SU-DHL-6 (cell line): ENCODE results near the gene CPNE4.

Source experiments
- H2AFZ ChIP-seq: fragments of 200-600 bp; sonication (generic); 2 replicates; pipeline ENCODE4 v1.6.1; 2014; ENCODE audit warnings: low read depth, mild to moderate bottlenecking, moderate library complexity, mixed read lengths, antibody characterized with exemption, low read length; ENCODE audit not compliant: severe bottlenecking
- H3F3A ChIP-seq: fragments of 200-600 bp; shearing (Covaris generic); 2 replicates; pipeline ENCODE4 v1.6.0; 2016; ENCODE audit warnings: antibody characterized with exemption, mild to moderate bottlenecking; ENCODE audit not compliant: insufficient read depth
- H3K27ac ChIP-seq: fragments of 200-600 bp; sonication (generic); 2 replicates; pipeline ENCODE4 v1.5.1; 2016; ENCODE audit warnings: low read depth, mild to moderate bottlenecking, low read length, moderate library complexity, mixed read lengths
- H3K27me3 ChIP-seq: fragments of 200-600 bp; sonication (generic), shearing (Covaris generic); 2 replicates; pipeline ENCODE4 v1.6.0; 2014; ENCODE audit warnings: mild to moderate bottlenecking, low read length
- H3K36me3 ChIP-seq: fragments of 200-600 bp; sonication (generic); 2 replicates; pipeline ENCODE4 v1.6.1; 2014; ENCODE audit warnings: mild to moderate bottlenecking, low read length, mixed read lengths
- H3K4me2 ChIP-seq: fragments of 300-600, 200-600 bp; shearing (Covaris generic), sonication (generic); 2 replicates; pipeline ENCODE4 v1.6.0; 2014; ENCODE audit warnings: low read length, low read depth, mild to moderate bottlenecking; ENCODE audit not compliant: poor library complexity, severe bottlenecking
- H3K4me3 ChIP-seq: fragments of 200-600 bp; sonication (generic); 2 replicates; pipeline ENCODE4 v1.5.1; 2014; ENCODE audit warnings: antibody characterized with exemption, low read length, mild to moderate bottlenecking, mixed read lengths; ENCODE audit not compliant: insufficient read depth, poor library complexity, severe bottlenecking
- H3K79me2 ChIP-seq: fragments of 200-600 bp; sonication (generic); 2 replicates; pipeline ENCODE4 v1.6.1; 2014; ENCODE audit warnings: mild to moderate bottlenecking, low read length, moderate library complexity; ENCODE audit not compliant: insufficient read depth
- H3K9ac ChIP-seq: fragments of 200-600 bp; sonication (generic); 2 replicates; pipeline ENCODE4 v1.7.0; 2014; ENCODE audit warnings: mild to moderate bottlenecking, low read length
- H3K9me2 ChIP-seq: fragments of 200-600 bp; sonication (generic); replicated peaks from 2 replicates; pipeline ENCODE4 v1.6.1; 2014; ENCODE audit warnings: low read length; ENCODE audit not compliant: insufficient read depth
- H3K9me3 ChIP-seq: fragments of 200-600 bp; sonication (generic); 2 replicates; pipeline ENCODE4 v1.6.1; 2014; ENCODE audit warnings: low read length, mixed read lengths; ENCODE audit not compliant: insufficient read depth
- H4K20me1 ChIP-seq: fragments of 200-600 bp; sonication (generic); 2 replicates; pipeline ENCODE4 v1.6.1; 2014; ENCODE audit warnings: low read depth, mild to moderate bottlenecking, antibody characterized with exemption, low read length, moderate library complexity, mixed read lengths
- EZH2phosphoT487 ChIP-seq: fragments of 200-600 bp; sonication (generic), shearing (Covaris generic); conservative IDR thresholded peaks from 2 replicates; pipeline ENCODE4 v1.6.1; 2018; ENCODE audit warnings: mild to moderate bottlenecking, antibody characterized with exemption, low read length, moderate library complexity, mixed read lengths
- TF ChIP-seq, protein P1 (sequence below): fragments of 200-600 bp; sonication (generic); IDR thresholded peaks from one replicate; pipeline ENCODE4 v1.5.1; 2017; ENCODE audit warnings: antibody characterized with exemption, mild to moderate bottlenecking, low read length, moderate library complexity; ENCODE audit not compliant: insufficient read depth, poor library complexity, severe bottlenecking

Gene CPNE4

GRCh38 chr3:131917006-131917405, 117.8 kb downstream of the CPNE4 start:
- Histone ChIP-seq H3K27ac (no peak overlapping the region), H3K36me3 (no peaks in the 10 kb centered on the region), H3K4me3 (no peak overlapping the region), H3K9ac (no peak overlapping the region), H3K27me3 (no peaks in the 10 kb centered on the region), H2AFZ (no peak overlapping the region), H3K9me3 (no peaks in the 10 kb centered on the region), H3F3A (no peaks in the 10 kb centered on the region), H4K20me1 (no peaks in the 10 kb centered on the region), H3K4me2 (no peak overlapping the region), H3K79me2 (no peaks in the 10 kb centered on the region), H3K9me2 (no peaks in the 10 kb centered on the region)
- TF ChIP-seq, protein P1, sequence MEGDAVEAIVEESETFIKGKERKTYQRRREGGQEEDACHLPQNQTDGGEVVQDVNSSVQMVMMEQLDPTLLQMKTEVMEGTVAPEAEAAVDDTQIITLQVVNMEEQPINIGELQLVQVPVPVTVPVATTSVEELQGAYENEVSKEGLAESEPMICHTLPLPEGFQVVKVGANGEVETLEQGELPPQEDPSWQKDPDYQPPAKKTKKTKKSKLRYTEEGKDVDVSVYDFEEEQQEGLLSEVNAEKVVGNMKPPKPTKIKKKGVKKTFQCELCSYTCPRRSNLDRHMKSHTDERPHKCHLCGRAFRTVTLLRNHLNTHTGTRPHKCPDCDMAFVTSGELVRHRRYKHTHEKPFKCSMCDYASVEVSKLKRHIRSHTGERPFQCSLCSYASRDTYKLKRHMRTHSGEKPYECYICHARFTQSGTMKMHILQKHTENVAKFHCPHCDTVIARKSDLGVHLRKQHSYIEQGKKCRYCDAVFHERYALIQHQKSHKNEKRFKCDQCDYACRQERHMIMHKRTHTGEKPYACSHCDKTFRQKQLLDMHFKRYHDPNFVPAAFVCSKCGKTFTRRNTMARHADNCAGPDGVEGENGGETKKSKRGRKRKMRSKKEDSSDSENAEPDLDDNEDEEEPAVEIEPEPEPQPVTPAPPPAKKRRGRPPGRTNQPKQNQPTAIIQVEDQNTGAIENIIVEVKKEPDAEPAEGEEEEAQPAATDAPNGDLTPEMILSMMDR: no peak
- TF ChIP-seq EZH2phosphoT487: no peak

- no peaks in the 10 kb centered on the region for H3F3A ChIP-seq
- no peaks in the 10 kb centered on the region for H3K9me3 ChIP-seq
- no peaks in the 10 kb centered on the region for H3K79me2 ChIP-seq
- H3K36me3 ChIP-seq: no peaks in the 10 kb centered on the region
- H4K20me1 ChIP-seq: no peaks in the 10 kb centered on the region
- no peaks in the 10 kb centered on the region for H3K27me3 ChIP-seq
- no peak for TF ChIP-seq EZH2phosphoT487
- TF ChIP-seq, protein P1: no peak
- no peak overlapping the region for H3K27ac ChIP-seq
- H3K9me2 ChIP-seq: no peaks in the 10 kb centered on the region
- no peak overlapping the region for H3K9ac ChIP-seq
- no peak overlapping the region for H2AFZ ChIP-seq
- no peak overlapping the region for H3K4me2 ChIP-seq
- H3K4me3 ChIP-seq: no peak overlapping the region
These were observed 120.6 kb downstream of the CPNE4 start for GRCh38 chr3:131914090-131914691.

- H3K9me3 ChIP-seq: no peaks in the 10 kb centered on the region
- H3K4me3 ChIP-seq: no peak overlapping the region
- H4K20me1 ChIP-seq: no peaks in the 10 kb centered on the region
- no peaks in the 10 kb centered on the region for H3K27me3 ChIP-seq
- no peaks in the 10 kb centered on the region for H3F3A ChIP-seq
- H3K27ac ChIP-seq: no peak overlapping the region
- no peak overlapping the region for H3K4me2 ChIP-seq
- H3K9ac ChIP-seq: no peak overlapping the region
- no peak overlapping the region for H2AFZ ChIP-seq
- H3K79me2 ChIP-seq: no peaks in the 10 kb centered on the region
- no peak for TF ChIP-seq EZH2phosphoT487
- TF ChIP-seq, protein P1: no peak
- H3K9me2 ChIP-seq: no peaks in the 10 kb centered on the region
- H3K36me3 ChIP-seq: no peaks in the 10 kb centered on the region
These were observed 122.6 kb downstream of the CPNE4 start for GRCh38 chr3:131912255-131912654.
